ENCODE results near the gene A2ML1.
"Not testable (repeated sequence)": the region's sequence is repeated elsewhere in the genome, so short reads cannot be mapped to it uniquely, and the experiment has no call there.

Gene A2ML1

GRCh38 chr12:8822298-8822697, at the start of gene A2ML1:
A2ML1 (plus strand) TSS chr12:8822621; CDS start chr12:8822652, 31 bp downstream.
- DNase-seq (ENCODE audit: low read depth in 2 of 2), result no peak

GRCh38 chr12:8773461-8773860, 49.0 kb upstream of the A2ML1 start:
- DNase-seq (ENCODE audit: low read depth in 2 of 2), result no peak

GRCh38 chr12:8779281-8779680, 43.1 kb upstream of the A2ML1 start:
- DNase-seq (ENCODE audit: low read depth in 2 of 2), result no peak

GRCh38 chr12:8779862-8780261, 42.6 kb upstream of the A2ML1 start:
- DNase-seq (ENCODE audit: low read depth in 2 of 2), result no peak

GRCh38 chr12:8780389-8780788, 42.0 kb upstream of the A2ML1 start:
- no peak for DNase-seq (ENCODE audit: low read depth in 2 of 2)

- DNase-seq (ENCODE audit: low read depth in 2 of 2), result no peak
Measured at GRCh38 chr12:8781381-8782127, 40.9 kb upstream of the A2ML1 start.

- no peak for DNase-seq (ENCODE audit: low read depth in 2 of 2)
Measured at GRCh38 chr12:8784290-8784888, 38.0 kb upstream of the A2ML1 start.

- DNase-seq (ENCODE audit: low read depth in 2 of 2), result no peak
Measured at GRCh38 chr12:8785499-8785898, 36.9 kb upstream of the A2ML1 start.

GRCh38 chr12:8787206-8787605, 35.2 kb upstream of the A2ML1 start:
- DNase-seq (ENCODE audit: low read depth in 2 of 2), result not testable (repeated sequence)

- DNase-seq (ENCODE audit: low read depth in 2 of 2), result not testable (repeated sequence)
Measured at GRCh38 chr12:8788706-8789105, 33.7 kb upstream of the A2ML1 start.

- DNase-seq (ENCODE audit: low read depth in 2 of 2), result not testable (repeated sequence)
Measured at GRCh38 chr12:8789341-8790013, 32.9 kb upstream of the A2ML1 start.

- DNase-seq (ENCODE audit: low read depth in 2 of 2), result not testable (repeated sequence)
Measured at GRCh38 chr12:8793226-8793625, 29.2 kb upstream of the A2ML1 start.

- not testable (repeated sequence) for DNase-seq (ENCODE audit: low read depth in 2 of 2)
Measured at GRCh38 chr12:8794611-8795010, 27.8 kb upstream of the A2ML1 start.

- DNase-seq (ENCODE audit: low read depth in 2 of 2), result no peak
Measured at GRCh38 chr12:8796831-8797626, 25.4 kb upstream of the A2ML1 start.

GRCh38 chr12:8801213-8801612, 21.2 kb upstream of the A2ML1 start:
- DNase-seq (ENCODE audit: low read depth in 2 of 2), result not testable (repeated sequence)

- DNase-seq (ENCODE audit: low read depth in 2 of 2), result not testable (repeated sequence)
Measured at GRCh38 chr12:8804833-8805232, 17.6 kb upstream of the A2ML1 start.

- DNase-seq (ENCODE audit: low read depth in 2 of 2), result not testable (repeated sequence)
Measured at GRCh38 chr12:8805487-8805886, 16.9 kb upstream of the A2ML1 start.

- not testable (repeated sequence) for DNase-seq (ENCODE audit: low read depth in 2 of 2)
Measured at GRCh38 chr12:8807084-8807483, 15.3 kb upstream of the A2ML1 start.

GRCh38 chr12:8810112-8810511, 12.3 kb upstream of the A2ML1 start:
- DNase-seq (ENCODE audit: low read depth in 2 of 2), result not testable (repeated sequence)

- no peak for DNase-seq (ENCODE audit: low read depth in 2 of 2)
Measured at GRCh38 chr12:8813572-8814357, 8.7 kb upstream of the A2ML1 start.

- no peak for DNase-seq (ENCODE audit: low read depth in 2 of 2)
Measured at GRCh38 chr12:8816448-8817050, 5.9 kb upstream of the A2ML1 start.

All from stimulated activated CD8-positive, alpha-beta memory T cell treated with anti-CD3 and anti-CD28 coated beads, Interleukin-15, amount 100 ng/mL, for 4 hours (primary cell).